H9 (cell line): ENCODE measurements around the gene PES1. TPM values are rescaled to one million over a fixed set of nuclear protein-coding genes. Genes with fewer than 3 reads are reported as not detected.

Experiments
- DNase-seq: peaks from one replicate; pipeline ENCODE4 v3.0.0-alpha.2; 2017
- H2AFZ ChIP-seq: one replicate; pipeline ENCODE4 v1.6.1; 2013; ENCODE audit warnings: mild to moderate bottlenecking, low read length, control low read depth, moderate library complexity
- H2AK5ac ChIP-seq: 2 replicates; pipeline ENCODE4 v1.6.1; 2013; ENCODE audit warnings: low read length, control low read depth, mixed read lengths; ENCODE audit not compliant: insufficient read length
- H2BK120ac ChIP-seq: one replicate; pipeline ENCODE4 v1.6.1; 2013; ENCODE audit warnings: low read depth, mild to moderate bottlenecking, low read length, control low read depth, inconsistent platforms; ENCODE audit not compliant: poor library complexity, severe bottlenecking
- H2BK12ac ChIP-seq: 2 replicates; pipeline ENCODE4 v1.6.1; 2013; ENCODE audit warnings: low read length, control low read depth, mixed read lengths, low read depth; ENCODE audit not compliant: insufficient read length
- H2BK15ac ChIP-seq: 2 replicates; pipeline ENCODE4 v1.6.1; 2013; ENCODE audit warnings: low read depth, low read length, control low read depth
- H2BK20ac ChIP-seq: one replicate; pipeline ENCODE4 v1.6.1; 2013; ENCODE audit warnings: low read depth, mild to moderate bottlenecking, low read length, control low read depth, inconsistent platforms; ENCODE audit not compliant: poor library complexity, severe bottlenecking
- H2BK5ac ChIP-seq: 2 replicates; pipeline ENCODE4 v1.6.1; 2013; ENCODE audit warnings: low read length, control low read depth, mixed read lengths; ENCODE audit not compliant: insufficient read length
- H3K14ac ChIP-seq: 2 replicates; pipeline ENCODE4 v1.6.1; 2013; ENCODE audit warnings: low read length, control low read depth; ENCODE audit not compliant: insufficient read depth
- H3K18ac ChIP-seq: 2 replicates; pipeline ENCODE4 v1.6.1; 2013; ENCODE audit warnings: low read depth, mild to moderate bottlenecking, mixed read lengths, low read length, control low read depth; ENCODE audit not compliant: insufficient read length
- H3K23ac ChIP-seq: 2 replicates; pipeline ENCODE4 v1.6.1; 2013; ENCODE audit warnings: low read length, control low read depth, mixed read lengths, low read depth; ENCODE audit not compliant: insufficient read length
- H3K23me2 ChIP-seq: 2 replicates; pipeline ENCODE4 v1.6.1; 2013; ENCODE audit warnings: low read depth, mild to moderate bottlenecking, mixed read lengths, low read length, control low read depth; ENCODE audit not compliant: insufficient read length, poor library complexity, severe bottlenecking
- H3K27ac ChIP-seq: 2 replicates; pipeline ENCODE4 v1.5.1; 2013; ENCODE audit warnings: low read length, control low read depth, mixed read lengths, low read depth; ENCODE audit not compliant: insufficient read length
- H3K27me3 ChIP-seq: 2 replicates; pipeline ENCODE4 v1.6.1; 2013; ENCODE audit warnings: low read length, control low read depth, inconsistent platforms; ENCODE audit not compliant: insufficient read depth
- H3K4ac ChIP-seq: 2 replicates; pipeline ENCODE4 v1.6.1; 2013; ENCODE audit warnings: low read depth, mild to moderate bottlenecking, control low read depth, inconsistent platforms, low read length, moderate library complexity
- H3K4me1 ChIP-seq: 2 replicates; pipeline ENCODE4 v1.6.1; 2013; ENCODE audit warnings: low read length, control low read depth, inconsistent platforms; ENCODE audit not compliant: insufficient read depth
- H3K4me2 ChIP-seq: 2 replicates; pipeline ENCODE4 v1.6.1; 2013; ENCODE audit warnings: low read length, control low read depth, mixed read lengths; ENCODE audit not compliant: insufficient read length, insufficient read depth
- H3K56ac ChIP-seq: 2 replicates; pipeline ENCODE4 v1.6.1; 2013; ENCODE audit warnings: low read depth, mild to moderate bottlenecking, mixed read lengths, low read length, control low read depth; ENCODE audit not compliant: insufficient read length
- H3K79me1 ChIP-seq: 2 replicates; pipeline ENCODE4 v1.6.1; 2013; ENCODE audit warnings: low read depth, mild to moderate bottlenecking, moderate library complexity, low read length, control low read depth, inconsistent platforms; ENCODE audit not compliant: insufficient read depth, poor library complexity, severe bottlenecking
- H3K79me2 ChIP-seq: 2 replicates; pipeline ENCODE4 v1.6.1; 2013; ENCODE audit warnings: low read length, control low read depth, inconsistent platforms; ENCODE audit not compliant: insufficient read depth
- H3K9ac ChIP-seq: 2 replicates; pipeline ENCODE4 v1.6.1; 2013; ENCODE audit warnings: low read length, control low read depth, mixed read lengths; ENCODE audit not compliant: insufficient read length; ENCODE audit errors: extremely low read depth
- H3K9me3 ChIP-seq: one replicate; pipeline ENCODE4 v1.6.1; 2013; ENCODE audit warnings: low read depth, low read length, inconsistent platforms; ENCODE audit not compliant: control insufficient read depth
- H3T11ph ChIP-seq: one replicate; pipeline ENCODE4 v1.6.1; 2013; ENCODE audit warnings: mild to moderate bottlenecking, low read length, control low read depth, inconsistent platforms
- H4K20me1 ChIP-seq: one replicate; pipeline ENCODE4 v1.6.1; 2013; ENCODE audit not compliant: control insufficient read depth, insufficient read length, insufficient read depth
- H4K5ac ChIP-seq: 2 replicates; pipeline ENCODE4 v1.6.1; 2013; ENCODE audit warnings: low read depth, mild to moderate bottlenecking, mixed read lengths, low read length, control low read depth; ENCODE audit not compliant: insufficient read length
- H4K8ac ChIP-seq: replicated peaks from 2 replicates; pipeline ENCODE4 v1.6.1; 2013; ENCODE audit warnings: low read length, control low read depth, mixed read lengths, low read depth; ENCODE audit not compliant: insufficient read length
- H4K91ac ChIP-seq: 2 replicates; pipeline ENCODE4 v1.6.1; 2013; ENCODE audit warnings: low read depth, mild to moderate bottlenecking, moderate library complexity, mixed read lengths, low read length, control low read depth; ENCODE audit not compliant: insufficient read length
- H3K27ac Mint-ChIP-seq, 3 experiments: 2 replicates in 2 of 3; 3 replicates in 1 of 3; pipeline ENCODE4 v1.8.0; 2020 to 2021; ENCODE audit warnings: mixed read lengths in 3 of 3, mild to moderate bottlenecking in 1 of 3, moderate library complexity in 1 of 3
- H3K27me3 Mint-ChIP-seq: 2 replicates; pipeline ENCODE4 v1.8.0; 2021; ENCODE audit warnings: low read depth, mild to moderate bottlenecking, moderate library complexity, mixed read lengths
- H3K36me3 Mint-ChIP-seq, 3 experiments: 2 replicates in 2 of 3; 3 replicates in 1 of 3; pipeline ENCODE4 v1.8.0; 2020 to 2021; ENCODE audit warnings: low read depth in 3 of 3, mixed read lengths in 3 of 3; ENCODE audit not compliant: insufficient read depth in 1 of 3
- H3K4me1 Mint-ChIP-seq, 2 experiments: 2 replicates each; pipeline ENCODE4 v1.8.0; 2020; ENCODE audit warnings: mixed read lengths in 2 of 2
- H3K4me3 Mint-ChIP-seq, 2 experiments: 2 replicates in 1 of 2; 3 replicates in 1 of 2; pipeline ENCODE4 v1.8.0; 2020 to 2021; ENCODE audit warnings: mild to moderate bottlenecking in 2 of 2, mixed read lengths in 2 of 2, moderate library complexity in 1 of 2
- H3K9me3 Mint-ChIP-seq, 2 experiments: 2 replicates in 1 of 2; 3 replicates in 1 of 2; pipeline ENCODE4 v1.8.0; 2020; ENCODE audit warnings: mild to moderate bottlenecking in 2 of 2, mixed read lengths in 2 of 2, moderate library complexity in 1 of 2
- WGBS: extraction: QIAGEN DNeasy Blood & Tissue Kit; methylation state at CpG from one replicate; pipeline ENCODE4 v1.1.7; 2013; ENCODE audit warnings: missing lambda C conversion rate, low lambda C conversion rate, mixed read lengths; ENCODE audit not compliant: insufficient read length; ENCODE audit errors: extremely low coverage; 5-methylcytosine and 5-hydroxymethylcytosine counted together
- total RNA-seq: library from RNA; stranded (reverse); gene quantifications from 2 replicates; pipeline ENCODE4 v1.2.1, GENCODE V29; 2021
- TF ChIP-seq, protein P1 (sequence below): fragments of 200-600 bp; sonication (generic); conservative IDR thresholded peaks from 3 replicates; pipeline ENCODE4 v1.8.0; 2021; ENCODE audit warnings: antibody characterized with exemption, mild to moderate bottlenecking

Gene PES1
- total RNA-seq, 1 experiment from 2014 or later = 133 TPM

GRCh38 chr22:30564761-30565119 lies 27.0 kb downstream of the PES1 start:
- H3K4me3 Mint-ChIP-seq = no peak overlapping the region
- H3K27ac Mint-ChIP-seq = peak overlapping the region in 1 of 3 experiments; percentile 86; a peak in 1 of 7 replicates
- no peaks in the 10 kb centered on the region for H3K9me3 ChIP-seq
- no peaks in the 10 kb centered on the region for H3K23me2 ChIP-seq
- no peaks in the 10 kb centered on the region for H3K4me1 ChIP-seq
- no peak overlapping the region for H4K8ac ChIP-seq
- H3K79me1 ChIP-seq = no peaks in the 10 kb centered on the region
- no peaks in the 10 kb centered on the region for H3K9me3 Mint-ChIP-seq
- peaks cover 0 to 2% (median 0%) of the 10 kb centered on the region in 3 experiments; a peak in 1 of 7 replicates for H3K36me3 Mint-ChIP-seq
- H3K9ac ChIP-seq = no peak overlapping the region
- H3K4me1 Mint-ChIP-seq = peaks cover 29 to 34% of the 10 kb centered on the region in 2 experiments
- H2BK120ac ChIP-seq = no peak overlapping the region
- H3K27me3 ChIP-seq = no peaks in the 10 kb centered on the region
- H2BK20ac ChIP-seq = no peak overlapping the region
- no peak overlapping the region for H3K4ac ChIP-seq
- H3K79me2 ChIP-seq = no peaks in the 10 kb centered on the region
- H3K27me3 Mint-ChIP-seq = peaks cover 3% of the 10 kb centered on the region
- WGBS = no CpG with 5 or more reads among the region's 3 CpGs
- no peak overlapping the region for H4K5ac ChIP-seq
- no peak overlapping the region for H3K4me2 ChIP-seq
- no peak overlapping the region for H2BK5ac ChIP-seq
- no peak overlapping the region for H3T11ph ChIP-seq
- H3K23ac ChIP-seq = no peak overlapping the region
- peak; percentile 52 for DNase-seq
- H2AFZ ChIP-seq = no peak overlapping the region
- H4K91ac ChIP-seq = no peak overlapping the region
- no peak overlapping the region for H3K27ac ChIP-seq
- H3K18ac ChIP-seq = no peak overlapping the region
- no peak overlapping the region for H3K56ac ChIP-seq
- H2BK15ac ChIP-seq = no peak overlapping the region
- TF ChIP-seq, protein P1, sequence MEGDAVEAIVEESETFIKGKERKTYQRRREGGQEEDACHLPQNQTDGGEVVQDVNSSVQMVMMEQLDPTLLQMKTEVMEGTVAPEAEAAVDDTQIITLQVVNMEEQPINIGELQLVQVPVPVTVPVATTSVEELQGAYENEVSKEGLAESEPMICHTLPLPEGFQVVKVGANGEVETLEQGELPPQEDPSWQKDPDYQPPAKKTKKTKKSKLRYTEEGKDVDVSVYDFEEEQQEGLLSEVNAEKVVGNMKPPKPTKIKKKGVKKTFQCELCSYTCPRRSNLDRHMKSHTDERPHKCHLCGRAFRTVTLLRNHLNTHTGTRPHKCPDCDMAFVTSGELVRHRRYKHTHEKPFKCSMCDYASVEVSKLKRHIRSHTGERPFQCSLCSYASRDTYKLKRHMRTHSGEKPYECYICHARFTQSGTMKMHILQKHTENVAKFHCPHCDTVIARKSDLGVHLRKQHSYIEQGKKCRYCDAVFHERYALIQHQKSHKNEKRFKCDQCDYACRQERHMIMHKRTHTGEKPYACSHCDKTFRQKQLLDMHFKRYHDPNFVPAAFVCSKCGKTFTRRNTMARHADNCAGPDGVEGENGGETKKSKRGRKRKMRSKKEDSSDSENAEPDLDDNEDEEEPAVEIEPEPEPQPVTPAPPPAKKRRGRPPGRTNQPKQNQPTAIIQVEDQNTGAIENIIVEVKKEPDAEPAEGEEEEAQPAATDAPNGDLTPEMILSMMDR = no peak
- no peak overlapping the region for H2AK5ac ChIP-seq
- no peak overlapping the region for H3K14ac ChIP-seq
- no peak overlapping the region for H2BK12ac ChIP-seq
- no peaks in the 10 kb centered on the region for H4K20me1 ChIP-seq
